Muscle layer of colon (tissue), 2 donors: ENCODE results near the gene ZXDA.
"Not testable (repeated sequence)": the region's sequence is repeated elsewhere in the genome, so short reads cannot be mapped to it uniquely, and the experiment has no call there.

Source experiments
- H3K27ac ChIP-seq: one replicate; pipeline ENCODE4 v1.7.0; 2013; ENCODE audit warnings: low read depth, mild to moderate bottlenecking, low read length, moderate library complexity
- H3K27me3 ChIP-seq, 2 donors: one replicate each; pipeline ENCODE4 v1.7.0; 2013; ENCODE audit warnings: low read length in 2 of 2, mild to moderate bottlenecking in 2 of 2; ENCODE audit not compliant: insufficient read depth in 2 of 2, control insufficient read depth in 1 of 2
- H3K36me3 ChIP-seq: one replicate; pipeline ENCODE4 v1.7.0; 2013; ENCODE audit warnings: mild to moderate bottlenecking, low read length; ENCODE audit not compliant: insufficient read depth
- H3K4me1 ChIP-seq: one replicate; pipeline ENCODE4 v1.7.0; 2013; ENCODE audit warnings: mild to moderate bottlenecking, low read length; ENCODE audit not compliant: insufficient read depth
- H3K4me3 ChIP-seq, 2 donors: one replicate each; pipeline ENCODE4 v1.7.0; 2013; ENCODE audit warnings: low read length in 2 of 2, low read depth in 1 of 2, mild to moderate bottlenecking in 1 of 2, moderate library complexity in 1 of 2
- H3K9ac ChIP-seq: one replicate; pipeline ENCODE4 v1.7.0; 2013; ENCODE audit warnings: low read length
- H3K9me3 ChIP-seq: one replicate; pipeline ENCODE4 v1.7.0; 2013; ENCODE audit warnings: mild to moderate bottlenecking, low read length
- donor health status: abdominal sarcoma.
- donor health status: Adenocarcinoma of cecum.

ZXDA gene

DNA sequence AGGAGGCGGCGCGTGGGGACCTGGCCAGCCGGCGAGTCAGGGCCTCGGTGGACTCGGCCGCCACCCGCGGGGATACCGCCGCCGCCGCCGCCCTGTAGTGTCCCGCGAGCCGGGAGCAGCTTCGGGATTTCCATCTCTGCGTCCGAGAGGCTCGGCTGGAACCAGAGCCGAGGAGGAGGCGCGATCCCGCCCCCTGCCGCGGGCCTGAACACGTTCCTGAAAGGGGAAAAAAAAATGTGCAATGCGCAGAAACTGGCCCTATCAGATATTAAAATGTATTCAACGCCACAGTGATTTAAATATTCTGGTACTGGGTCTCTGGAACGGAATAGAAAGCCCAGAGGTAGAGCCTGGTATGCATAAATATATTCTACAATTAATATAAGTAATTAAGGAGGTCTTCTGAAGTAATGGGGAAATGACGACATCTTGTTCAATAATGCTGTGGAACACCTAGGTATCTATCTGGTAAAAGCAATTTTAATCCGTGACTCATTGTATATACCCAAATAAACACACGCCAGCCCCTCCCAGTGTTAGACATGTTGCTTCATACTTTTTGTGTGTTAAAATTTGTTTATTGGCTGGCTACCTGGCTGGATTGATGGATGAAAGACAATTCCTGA, at the start of gene ZXDA:
Gene ZXDA, minus strand, starts transcription at position 172 of the 626 bp plus-strand sequence. Its CDS starts 38 bp downstream, at position 134.
- H3K9ac ChIP-seq, H3K4me1 ChIP-seq, H3K9me3 ChIP-seq, H3K27me3 ChIP-seq, H3K36me3 ChIP-seq: not testable (repeated sequence)
- Histone ChIP-seq H3K4me3 (peak within 1 kb of the TSS in 1 of 2 donors; percentile 42), H3K27ac (peak within 1 kb of the TSS; percentile 10)

- H3K36me3 ChIP-seq, result no peaks in the 10 kb centered on the region
- H3K27ac ChIP-seq, result no peak overlapping the region
- H3K9ac ChIP-seq, result no peak overlapping the region
- H3K4me1 ChIP-seq, result no peaks in the 10 kb centered on the region
- H3K9me3 ChIP-seq, result no peaks in the 10 kb centered on the region
- peaks cover 0 to 4% of the 10 kb centered on the region in 2 donors for H3K27me3 ChIP-seq
- no peak overlapping the region for H3K4me3 ChIP-seq
Measured at GRCh38 chrX:57952320-57952678, 42.0 kb upstream of the ZXDA start.

DNA sequence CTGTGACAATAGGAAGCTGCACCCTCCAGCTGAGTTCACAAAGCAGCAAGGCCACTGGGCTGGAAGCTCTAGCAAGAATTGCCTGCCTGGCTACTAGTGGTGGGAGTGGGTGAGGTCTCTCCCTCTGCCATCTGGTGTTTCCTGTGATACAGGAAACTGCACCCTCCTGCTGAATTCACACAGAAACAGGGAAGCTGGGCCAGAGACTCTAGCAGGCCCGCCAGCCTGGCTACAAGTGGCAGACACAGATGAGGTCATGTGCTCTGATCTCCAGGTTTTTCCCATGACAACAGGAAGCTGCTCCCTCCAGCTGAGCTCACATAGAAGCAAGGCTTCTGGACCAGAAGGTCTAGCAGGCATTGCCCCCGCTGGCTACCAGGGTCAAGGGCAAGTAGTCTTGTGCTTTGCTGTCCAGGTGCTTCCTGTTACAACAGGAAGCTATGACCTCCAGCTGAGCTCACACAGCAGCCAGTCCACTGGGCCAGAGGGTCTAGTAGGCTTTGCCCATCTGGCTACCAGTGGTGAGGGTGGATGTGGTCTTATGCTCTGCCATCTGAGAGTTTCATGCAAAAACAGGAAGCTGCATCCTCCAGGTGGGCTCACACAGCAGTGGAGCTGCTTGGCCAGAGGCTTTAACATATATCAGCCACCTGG, 41.5 kb upstream of the ZXDA start:
- H3K4me3 ChIP-seq, result no peak overlapping the region
- H3K27ac ChIP-seq, result no peak overlapping the region
- no peak overlapping the region for H3K9ac ChIP-seq
- H3K9me3 ChIP-seq, result no peaks in the 10 kb centered on the region
- no peaks in the 10 kb centered on the region for H3K36me3 ChIP-seq
- peaks cover 0 to 4% of the 10 kb centered on the region in 2 donors for H3K27me3 ChIP-seq
- no peaks in the 10 kb centered on the region for H3K4me1 ChIP-seq

DNA sequence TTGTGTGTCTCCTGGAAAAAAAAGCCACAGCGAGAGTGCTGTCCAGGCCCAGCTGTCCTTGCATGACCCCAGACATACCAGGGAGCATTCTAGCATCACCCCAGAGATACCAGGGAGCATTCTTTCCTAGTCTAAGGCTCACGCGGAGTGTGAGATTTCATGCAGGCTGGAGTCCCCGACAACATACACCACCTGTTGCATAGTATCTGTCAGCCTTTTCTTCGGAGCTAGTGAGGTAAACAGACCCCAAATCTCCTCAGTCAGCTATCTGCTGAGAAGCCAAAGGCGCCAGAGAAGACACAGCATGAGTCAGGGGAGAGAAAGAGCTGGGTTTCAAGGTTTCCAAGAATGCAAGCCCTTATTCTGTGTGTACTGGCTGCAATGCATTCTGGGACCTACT, 23.1 kb upstream of the ZXDA start:
- no peaks in the 10 kb centered on the region for H3K4me1 ChIP-seq
- no peaks in the 10 kb centered on the region for H3K36me3 ChIP-seq
- H3K27ac ChIP-seq, result no peak overlapping the region
- no peaks in the 10 kb centered on the region for H3K9me3 ChIP-seq
- H3K27me3 ChIP-seq, result peaks cover 0 to 4% of the 10 kb centered on the region in 2 donors
- H3K4me3 ChIP-seq, result no peak overlapping the region
- H3K9ac ChIP-seq, result no peak overlapping the region

DNA sequence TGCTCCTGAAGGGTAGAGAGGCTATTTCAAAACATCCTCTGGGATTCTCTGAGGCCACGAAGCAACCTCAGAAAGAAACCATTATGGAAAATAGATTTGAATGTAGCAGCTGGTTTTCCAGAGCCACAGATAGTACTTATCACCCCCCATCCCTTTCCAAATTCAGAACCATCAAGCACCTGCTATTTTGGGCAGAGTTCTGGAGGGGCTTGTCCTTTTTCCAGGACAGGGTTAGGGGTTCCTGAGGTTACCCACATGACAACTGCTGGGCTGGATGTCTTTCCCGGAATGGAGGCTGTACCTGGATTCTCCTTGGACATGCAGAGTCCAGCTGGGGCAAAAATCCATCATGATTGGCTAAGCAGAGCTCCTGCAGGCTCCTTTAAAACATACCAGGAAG, 22.0 kb upstream of the ZXDA start:
- H3K4me1 ChIP-seq, result no peaks in the 10 kb centered on the region
- no peak overlapping the region for H3K4me3 ChIP-seq
- H3K9ac ChIP-seq, result no peak overlapping the region
- no peak overlapping the region for H3K27ac ChIP-seq
- H3K9me3 ChIP-seq, result no peaks in the 10 kb centered on the region
- H3K36me3 ChIP-seq, result no peaks in the 10 kb centered on the region
- H3K27me3 ChIP-seq, result peaks cover 0 to 4% of the 10 kb centered on the region in 2 donors

- H3K4me3 ChIP-seq, result no peak overlapping the region
- no peak overlapping the region for H3K27ac ChIP-seq
- H3K4me1 ChIP-seq, result no peaks in the 10 kb centered on the region
- no peak overlapping the region for H3K9ac ChIP-seq
- peaks cover 0 to 4% of the 10 kb centered on the region in 2 donors for H3K27me3 ChIP-seq
- H3K36me3 ChIP-seq, result no peaks in the 10 kb centered on the region
- H3K9me3 ChIP-seq, result no peaks in the 10 kb centered on the region
Measured at GRCh38 chrX:57930051-57930450, 19.8 kb upstream of the ZXDA start.

DNA sequence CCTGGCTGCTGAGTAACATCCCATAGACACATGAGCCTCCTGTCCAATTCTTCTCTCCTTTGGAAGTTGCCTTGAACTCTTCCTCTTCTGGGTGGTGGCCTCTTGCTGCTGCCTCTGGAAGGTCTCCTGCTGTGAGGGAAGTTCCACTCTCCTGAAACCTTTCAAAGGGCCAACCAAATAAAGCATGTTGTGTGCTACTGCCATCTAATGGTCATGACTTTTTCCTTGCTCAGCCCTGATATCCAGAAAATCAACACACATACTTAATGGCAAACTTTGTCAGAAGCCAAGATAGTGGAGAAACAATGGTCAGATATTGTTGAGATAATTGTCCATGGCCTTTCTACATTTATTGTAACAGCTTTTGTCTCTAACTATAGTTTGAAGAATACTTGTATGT, 19.1 kb upstream of the ZXDA start:
- Histone ChIP-seq H3K4me1 (no peaks in the 10 kb centered on the region), H3K36me3 (no peaks in the 10 kb centered on the region), H3K9ac (no peak overlapping the region), H3K4me3 (no peak overlapping the region), H3K27ac (no peak overlapping the region), H3K27me3 (peaks cover 0 to 4% of the 10 kb centered on the region in 2 donors), H3K9me3 (no peaks in the 10 kb centered on the region)

GRCh38 chrX:57925806-57926205, 15.5 kb upstream of the ZXDA start:
- Histone ChIP-seq H3K36me3 (no peaks in the 10 kb centered on the region), H3K4me1 (no peaks in the 10 kb centered on the region), H3K27ac (no peak overlapping the region), H3K9ac (no peak overlapping the region), H3K27me3 (peaks cover 0 to 6% of the 10 kb centered on the region in 2 donors), H3K9me3 (no peaks in the 10 kb centered on the region), H3K4me3 (no peak overlapping the region)

GRCh38 chrX:57918750-57919436, 8.6 kb upstream of the ZXDA start:
- H3K36me3 ChIP-seq, result no peaks in the 10 kb centered on the region
- no peaks in the 10 kb centered on the region for H3K4me1 ChIP-seq
- no peak overlapping the region for H3K9ac ChIP-seq
- peaks cover 0 to 6% of the 10 kb centered on the region in 2 donors for H3K27me3 ChIP-seq
- no peaks in the 10 kb centered on the region for H3K9me3 ChIP-seq
- H3K4me3 ChIP-seq, result no peak overlapping the region
- H3K27ac ChIP-seq, result no peak overlapping the region

DNA sequence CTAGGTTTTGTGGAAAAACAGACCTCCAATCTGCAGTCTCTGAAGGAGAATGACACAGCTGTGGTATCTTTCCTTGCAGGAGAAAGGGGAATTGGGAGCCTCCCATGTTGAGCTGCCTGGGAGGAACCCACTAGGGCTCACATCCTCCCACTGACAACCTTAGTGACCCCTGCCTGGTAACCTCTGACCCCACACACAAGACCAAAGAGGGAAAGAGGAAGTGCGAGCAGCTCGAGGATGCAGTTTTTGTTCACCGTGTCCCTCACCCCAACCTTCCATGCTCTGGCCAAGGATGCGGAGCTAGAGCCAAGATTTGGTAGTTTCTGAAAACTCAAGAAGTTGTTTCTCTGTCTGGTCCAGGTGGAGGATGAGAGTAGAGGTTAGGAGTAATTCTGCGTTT, 5.4 kb upstream of the ZXDA start:
- Histone ChIP-seq H3K27me3 (no peaks in the 10 kb centered on the region), H3K36me3 (no peaks in the 10 kb centered on the region), H3K9me3 (no peaks in the 10 kb centered on the region), H3K4me1 (no peaks in the 10 kb centered on the region), H3K27ac (no peak overlapping the region), H3K4me3 (no peak overlapping the region), H3K9ac (no peak overlapping the region)

DNA sequence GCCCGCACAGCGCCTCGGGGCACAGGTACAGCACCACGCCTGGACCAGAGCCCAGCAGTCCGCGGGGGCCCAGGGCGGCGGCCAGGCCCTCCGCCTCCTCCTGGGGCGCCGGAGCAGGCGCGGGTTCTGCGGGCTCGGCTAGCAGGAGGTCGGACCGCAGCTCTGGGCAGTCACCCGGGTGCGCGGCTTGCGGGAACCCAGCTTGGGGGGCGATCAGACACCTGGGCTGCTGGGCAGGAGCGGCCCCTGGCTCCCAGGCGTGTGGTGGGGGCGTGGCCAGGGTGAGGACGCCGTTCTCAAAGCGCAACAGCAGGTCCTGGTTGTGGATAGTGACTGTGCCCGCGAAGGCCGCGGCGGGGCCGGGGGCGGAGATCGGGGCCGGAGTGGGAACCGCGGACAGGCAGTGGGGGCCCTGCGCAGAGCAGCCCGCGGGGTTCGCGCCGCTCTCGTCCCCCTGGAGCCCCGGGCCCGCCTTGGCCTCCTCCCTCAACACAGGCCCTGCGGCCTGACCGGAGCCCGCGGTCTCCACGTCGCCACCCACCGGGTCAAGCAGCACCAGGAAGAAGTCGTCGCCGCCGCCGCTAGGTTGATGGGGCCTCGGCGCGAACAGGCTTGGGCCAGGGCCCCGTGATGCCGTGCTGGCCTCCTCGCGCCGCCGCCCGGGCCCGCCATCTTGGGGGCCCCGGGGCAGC, 517 bp downstream of the ZXDA start:
- H3K9me3 ChIP-seq, H3K9ac ChIP-seq, H3K27me3 ChIP-seq, H3K27ac ChIP-seq, H3K4me1 ChIP-seq, H3K36me3 ChIP-seq: not testable (repeated sequence)
- peak overlapping the region in 1 of 2 donors; percentile 42 for H3K4me3 ChIP-seq
